ENCODE measurements around the gene ADM.

DNA sequence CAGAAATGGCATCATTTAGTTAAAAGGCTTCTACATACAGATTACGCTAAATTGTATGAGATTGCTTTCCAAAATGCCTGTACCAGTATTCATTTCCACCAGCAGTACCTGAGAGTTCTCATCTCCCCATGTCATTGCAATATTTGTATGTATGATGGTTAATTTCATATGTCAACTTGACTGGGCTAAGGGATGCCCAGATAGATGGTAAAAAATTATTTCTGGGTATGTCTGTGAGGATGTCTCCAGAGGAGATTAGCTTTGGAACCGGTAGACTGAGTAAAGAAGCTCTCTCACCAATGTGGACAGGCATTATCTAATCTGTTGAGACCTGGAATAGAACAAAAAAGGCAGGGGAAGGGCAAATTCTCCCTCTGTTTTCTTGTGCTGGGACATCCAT, 6.9 kb downstream of the ADM start:
- no peak for TF ChIP-seq POLR2A (IDR thresholded peaks at IDR 0.05)
- TF ChIP-seq, protein P1, sequence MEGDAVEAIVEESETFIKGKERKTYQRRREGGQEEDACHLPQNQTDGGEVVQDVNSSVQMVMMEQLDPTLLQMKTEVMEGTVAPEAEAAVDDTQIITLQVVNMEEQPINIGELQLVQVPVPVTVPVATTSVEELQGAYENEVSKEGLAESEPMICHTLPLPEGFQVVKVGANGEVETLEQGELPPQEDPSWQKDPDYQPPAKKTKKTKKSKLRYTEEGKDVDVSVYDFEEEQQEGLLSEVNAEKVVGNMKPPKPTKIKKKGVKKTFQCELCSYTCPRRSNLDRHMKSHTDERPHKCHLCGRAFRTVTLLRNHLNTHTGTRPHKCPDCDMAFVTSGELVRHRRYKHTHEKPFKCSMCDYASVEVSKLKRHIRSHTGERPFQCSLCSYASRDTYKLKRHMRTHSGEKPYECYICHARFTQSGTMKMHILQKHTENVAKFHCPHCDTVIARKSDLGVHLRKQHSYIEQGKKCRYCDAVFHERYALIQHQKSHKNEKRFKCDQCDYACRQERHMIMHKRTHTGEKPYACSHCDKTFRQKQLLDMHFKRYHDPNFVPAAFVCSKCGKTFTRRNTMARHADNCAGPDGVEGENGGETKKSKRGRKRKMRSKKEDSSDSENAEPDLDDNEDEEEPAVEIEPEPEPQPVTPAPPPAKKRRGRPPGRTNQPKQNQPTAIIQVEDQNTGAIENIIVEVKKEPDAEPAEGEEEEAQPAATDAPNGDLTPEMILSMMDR (IDR thresholded peaks at IDR 0.05) = no peak

Measured in body of pancreas (tissue), 4 donors.